Measurements from ENCODE around the gene PRKN.

GRCh38 chr6:161956082-161956481, 771.5 kb downstream of the PRKN start:
- no peak for TF ChIP-seq CTCF (IDR thresholded peaks at IDR 0.05; ENCODE audit: low read depth, low read length)
- no peak for TF ChIP-seq MAX (IDR thresholded peaks at IDR 0.05; ENCODE audit: low read depth, low read length)
- TF ChIP-seq POLR2A (IDR thresholded peaks at IDR 0.05; ENCODE audit: extremely low read depth, insufficient read length): no peak
- TF ChIP-seq MYC (IDR thresholded peaks at IDR 0.05; ENCODE audit: low read depth, low read length): no peak
